HG03039 (cell line): Measurements from ENCODE around the gene SDK1.

Experiments used
- ATAC-seq: cut with Tn5 transposase; IDR thresholded peaks from one replicate; pipeline ENCODE4 v1.9.1; 2021; ENCODE audit warnings: mild to moderate bottlenecking, moderate library complexity; ENCODE audit not compliant: unreplicated experiment

Gene SDK1

DNA sequence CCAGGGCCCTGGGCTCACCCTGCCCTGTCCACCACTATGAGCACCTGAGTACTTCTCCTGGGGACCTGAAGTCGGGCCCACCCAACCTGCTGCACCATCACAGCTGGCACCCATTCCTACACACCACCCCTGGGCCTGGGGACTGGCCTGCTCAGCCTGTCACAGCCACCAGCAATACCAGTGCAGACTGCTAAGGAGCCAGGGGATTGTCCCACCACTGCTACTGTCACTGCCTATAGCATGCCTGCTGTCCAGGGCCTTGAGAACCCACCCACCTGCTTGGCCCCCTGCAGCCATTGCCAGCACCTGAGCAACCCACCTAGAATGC, 756.2 kb downstream of the SDK1 start:
- ATAC-seq, result no peak

GRCh38 chr7:4058158-4058557, 757.1 kb downstream of the SDK1 start:
- no peak for ATAC-seq

DNA sequence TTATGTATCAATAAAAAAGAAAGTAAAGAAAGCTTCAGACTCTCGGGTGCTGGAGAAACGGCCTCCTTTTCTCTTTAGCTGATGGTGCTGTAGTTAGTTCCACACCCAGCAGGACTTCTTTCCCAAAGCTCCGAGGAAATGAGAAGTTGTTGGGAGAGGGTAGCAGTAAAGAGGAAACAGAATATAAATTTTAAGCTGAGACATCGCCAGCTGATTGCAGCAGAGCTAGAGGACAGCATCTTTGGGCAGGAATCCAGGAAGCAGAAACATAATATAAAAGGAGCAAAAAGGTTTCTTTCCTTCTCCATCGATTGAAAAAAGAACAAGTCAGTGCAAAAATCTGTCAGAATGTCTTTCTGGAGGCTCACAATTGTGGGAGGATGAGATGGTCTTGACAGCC, 764.1 kb downstream of the SDK1 start:
- no peak for ATAC-seq

GRCh38 chr7:4066206-4066605, 765.2 kb downstream of the SDK1 start:
- ATAC-seq, result no peak

DNA sequence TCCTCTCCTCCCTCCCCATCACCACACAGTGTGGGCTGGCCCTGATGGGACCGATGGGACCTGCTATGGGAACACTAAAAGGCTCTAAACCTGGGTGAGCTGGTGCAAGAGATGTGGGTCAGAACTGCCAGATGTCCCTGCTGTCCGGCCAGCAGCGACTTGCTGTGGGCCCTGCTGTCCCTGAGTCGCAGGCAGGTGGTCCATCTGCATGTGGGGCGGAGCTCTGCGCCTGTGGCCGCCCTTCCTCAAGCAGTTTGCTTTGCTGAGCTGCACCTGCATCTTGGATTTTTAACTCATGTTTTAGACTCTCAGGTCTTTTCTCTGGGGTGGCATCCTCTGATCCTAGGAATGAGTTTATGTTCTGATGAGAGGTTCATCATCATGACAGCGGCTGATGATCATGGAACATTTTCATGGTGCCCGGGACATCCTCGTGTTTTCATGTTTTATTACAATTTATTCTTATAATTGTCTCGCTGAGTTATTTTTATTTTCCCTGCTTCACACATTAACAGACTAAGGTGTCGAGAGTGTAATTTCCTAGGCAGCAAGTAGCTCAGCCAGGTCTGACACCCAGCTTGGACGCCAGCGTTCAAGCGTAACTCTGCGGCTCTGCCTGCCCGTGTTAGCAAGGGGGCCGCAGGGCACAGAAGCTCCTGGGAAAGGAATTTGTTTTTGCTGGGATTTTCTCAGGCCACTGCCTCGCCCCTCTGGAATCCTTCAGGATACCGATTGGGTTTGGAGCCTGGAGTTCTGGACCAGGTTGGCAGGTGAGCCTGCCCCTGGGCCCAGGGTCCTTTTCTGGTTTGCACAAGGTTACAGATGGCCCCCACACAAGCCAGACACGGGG, 765.8 kb downstream of the SDK1 start:
- ATAC-seq, result no peak

GRCh38 chr7:4067476-4067760, 766.4 kb downstream of the SDK1 start:
- ATAC-seq, result no peak

DNA sequence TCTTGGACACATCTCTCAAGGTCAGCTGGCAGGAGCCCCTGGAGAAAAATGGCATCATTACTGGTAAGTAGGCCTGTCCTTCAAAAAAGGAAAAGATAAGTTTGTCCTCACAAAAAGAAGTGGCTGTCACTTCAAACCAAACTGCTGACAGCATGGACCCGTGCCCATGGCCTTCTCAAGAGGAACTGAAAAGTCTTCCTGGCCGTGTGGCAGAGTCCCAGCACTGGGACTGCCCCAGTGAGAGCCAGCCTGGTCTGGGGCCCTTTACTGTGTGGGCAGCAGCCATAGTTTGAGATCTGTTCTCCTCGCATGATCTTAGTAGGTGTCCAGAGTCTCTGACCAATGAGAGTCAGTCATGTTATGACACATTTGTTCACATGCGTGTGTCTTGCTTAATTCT, 766.8 kb downstream of the SDK1 start:
- no peak for ATAC-seq

DNA sequence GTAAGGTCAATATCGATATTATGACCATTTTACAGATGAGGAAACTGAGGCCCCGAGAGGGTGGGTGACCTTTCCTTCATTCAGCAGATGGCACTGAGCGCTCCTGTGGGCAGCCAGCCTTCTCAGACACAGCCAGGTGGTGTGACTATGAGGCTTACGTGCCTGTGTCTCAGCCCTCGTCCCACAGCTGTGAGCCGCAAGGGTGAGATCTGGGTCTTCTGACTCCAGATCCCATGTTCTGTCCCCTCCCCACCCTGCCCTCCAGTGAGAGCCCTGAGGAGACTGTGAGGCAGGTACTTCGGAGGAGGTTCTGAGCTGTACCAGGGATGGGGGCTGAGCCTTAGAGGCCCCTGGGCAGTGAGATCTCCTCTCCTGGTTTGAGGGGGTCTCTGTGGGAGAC, 767.2 kb downstream of the SDK1 start:
- no peak for ATAC-seq

DNA sequence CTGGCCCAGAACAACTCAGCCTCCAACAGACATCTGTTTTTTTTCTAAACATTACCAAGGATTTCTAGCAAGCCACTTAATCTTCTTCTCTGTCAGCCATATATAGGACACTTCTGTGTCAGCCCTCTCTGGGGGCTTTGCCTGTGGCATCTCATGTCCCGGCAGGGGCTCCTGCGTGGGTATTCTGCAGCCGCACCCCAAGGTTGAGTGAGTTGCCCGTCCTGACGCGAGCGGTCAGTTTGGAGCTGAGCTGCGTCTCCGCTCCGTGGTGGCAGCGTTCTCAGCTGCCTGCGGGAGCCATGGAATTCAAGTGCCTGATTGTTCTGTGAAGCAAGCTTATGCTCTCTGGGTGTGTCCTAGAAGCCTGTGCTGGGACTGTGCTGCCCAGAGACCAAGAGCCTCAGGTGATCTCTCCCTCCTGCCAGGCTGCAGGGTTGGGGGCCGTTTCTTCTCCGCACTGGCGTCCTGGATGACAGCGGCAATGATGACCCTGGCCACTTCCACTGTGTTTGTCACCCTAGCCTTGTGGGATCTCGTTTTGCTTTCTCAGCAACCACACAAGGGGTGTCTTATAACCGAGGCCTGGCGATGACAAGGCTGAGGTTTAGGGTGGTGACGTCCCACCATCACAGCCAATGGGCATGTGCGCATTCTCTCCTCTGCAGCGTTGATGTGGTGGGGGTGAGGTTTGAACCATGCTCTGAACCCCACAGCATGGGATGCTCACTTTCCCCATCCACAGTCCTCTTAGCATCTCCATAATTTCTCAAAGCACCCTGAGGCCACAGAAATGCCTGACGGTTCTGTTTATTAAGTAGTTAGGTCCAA, 768.4 kb downstream of the SDK1 start:
- no peak for ATAC-seq

DNA sequence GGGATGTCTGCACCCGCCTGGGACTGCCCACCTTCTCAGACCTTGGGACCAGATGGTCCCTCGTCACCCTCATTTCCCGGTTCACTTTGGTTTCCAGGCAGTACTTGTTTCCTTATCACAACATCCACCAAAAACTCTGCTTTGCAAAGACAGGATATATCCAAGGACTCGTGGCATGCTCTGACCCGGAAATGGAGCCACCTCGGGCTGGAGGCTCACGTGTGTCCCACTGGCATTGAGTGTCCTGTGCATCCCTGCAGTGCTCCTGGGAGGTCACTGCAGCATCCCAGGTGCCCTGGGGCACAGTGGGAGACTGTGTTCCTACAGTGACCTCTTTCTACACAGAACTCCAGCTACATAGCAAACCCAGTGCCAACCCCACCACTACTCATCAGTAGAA, 769.2 kb downstream of the SDK1 start:
- ATAC-seq, result no peak

GRCh38 chr7:4071370-4072058, 770.5 kb downstream of the SDK1 start:
- no peak for ATAC-seq

GRCh38 chr7:4072161-4072925, 771.3 kb downstream of the SDK1 start:
- no peak for ATAC-seq

GRCh38 chr7:4073052-4073451, 772.0 kb downstream of the SDK1 start:
- ATAC-seq, result no peak

GRCh38 chr7:4073750-4074149, 772.7 kb downstream of the SDK1 start:
- no peak for ATAC-seq

GRCh38 chr7:4074407-4074806, 773.4 kb downstream of the SDK1 start:
- no peak for ATAC-seq

- ATAC-seq, result no peak
Measured at GRCh38 chr7:4074994-4075393, 773.9 kb downstream of the SDK1 start.

- ATAC-seq, result no peak
Measured at GRCh38 chr7:4076701-4077294, 775.7 kb downstream of the SDK1 start.

DNA sequence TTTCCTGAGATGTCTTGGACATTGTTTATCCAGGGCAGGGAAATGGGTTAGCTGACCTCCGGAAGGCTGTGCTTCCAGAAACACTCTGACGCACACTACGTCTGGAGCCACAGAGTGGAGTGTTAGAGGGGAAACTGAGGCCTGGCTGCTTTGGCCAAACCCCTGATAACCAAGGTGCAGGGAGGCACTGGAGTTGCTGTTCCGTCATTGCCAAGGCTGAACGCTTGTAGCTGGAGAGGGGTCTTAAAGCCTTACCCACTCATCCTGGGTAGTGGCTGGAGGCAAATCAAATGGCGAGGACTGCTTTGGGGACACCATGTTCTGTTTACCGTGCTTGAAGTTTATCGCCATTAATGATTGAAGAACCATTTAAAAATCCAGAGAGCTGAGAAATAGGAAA, 776.9 kb downstream of the SDK1 start:
- ATAC-seq, result no peak

DNA sequence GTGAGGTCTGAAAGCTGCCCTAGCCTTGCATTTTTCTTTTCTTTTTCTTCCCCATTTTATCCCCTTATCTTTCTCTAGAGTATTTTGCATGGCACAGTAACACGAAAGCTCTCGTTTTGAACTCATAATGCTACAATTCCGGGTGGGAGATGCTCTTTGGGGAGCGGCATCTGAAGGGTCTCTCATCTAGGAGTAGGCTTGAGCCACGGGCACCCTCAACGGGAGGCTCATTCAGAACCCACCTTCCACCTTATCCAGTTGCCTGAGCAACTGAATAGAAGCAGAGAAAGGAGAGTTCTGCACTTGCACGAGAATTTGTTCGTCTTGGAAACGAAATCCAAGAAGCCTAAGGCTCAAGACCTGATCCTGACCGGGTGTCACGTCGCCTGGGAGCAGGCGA, 777.5 kb downstream of the SDK1 start:
- no peak for ATAC-seq

DNA sequence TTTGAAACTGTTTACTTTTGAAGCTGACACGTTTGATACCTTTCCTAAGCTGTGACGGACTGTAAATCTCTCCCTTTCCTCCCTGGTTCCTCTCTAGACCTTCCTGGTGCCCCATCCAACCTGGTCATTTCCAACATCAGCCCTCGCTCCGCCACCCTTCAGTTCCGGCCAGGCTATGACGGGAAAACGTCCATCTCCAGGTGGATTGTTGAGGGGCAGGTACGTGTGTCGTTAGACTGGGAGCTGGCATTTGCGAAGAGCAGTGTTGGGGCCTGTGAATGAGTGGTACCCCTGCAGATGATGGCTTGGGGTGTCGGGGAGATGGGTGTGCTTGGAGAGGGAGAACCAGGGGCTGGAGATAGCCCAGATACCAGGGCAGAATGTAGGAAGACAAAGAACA, 778.3 kb downstream of the SDK1 start:
- ATAC-seq, result no peak

GRCh38 chr7:4079956-4080355, 778.9 kb downstream of the SDK1 start:
- no peak for ATAC-seq
